Aorta (tissue), 5 donors: ENCODE measurements around the gene POLR2C. TPM values are rescaled to one million over a fixed set of nuclear protein-coding genes. Genes with fewer than 3 reads are reported as not detected.

Source experiments
- ATAC-seq: fragments of 200-7000 bp; cut with Tn5 transposase; one replicate; pipeline ENCODE4 v1.9.1; 2022; ENCODE audit warnings: moderate library complexity; ENCODE audit not compliant: low FRiP score
- DNase-seq, 2 donors: peaks; one replicate each; pipeline ENCODE4 v3.0.0-alpha.2; 2020
- H3K27ac ChIP-seq, 2 donors: one replicate each; pipeline ENCODE4 v1.5.1; 2013; ENCODE audit warnings: low read length in 2 of 2, mild to moderate bottlenecking in 2 of 2, moderate library complexity in 2 of 2, control low read depth in 1 of 2, inconsistent platforms in 1 of 2, low read depth in 1 of 2
- H3K27me3 ChIP-seq, 2 donors: one replicate each; pipeline ENCODE4 v1.6.1; 2013; ENCODE audit warnings: control low read depth in 1 of 2, low read length in 1 of 2, mild to moderate bottlenecking in 1 of 2, moderate library complexity in 1 of 2; ENCODE audit not compliant: insufficient read depth in 2 of 2, control insufficient read depth in 1 of 2
- H3K36me3 ChIP-seq, 2 donors: one replicate each; pipeline ENCODE4 v1.6.1; 2013; ENCODE audit warnings: control low read depth in 1 of 2, low read length in 1 of 2, mild to moderate bottlenecking in 1 of 2; ENCODE audit not compliant: insufficient read depth in 2 of 2, control insufficient read depth in 1 of 2
- H3K4me1 ChIP-seq, 2 donors: one replicate each; pipeline ENCODE4 v1.6.1; 2013; ENCODE audit warnings: low read length in 2 of 2, control low read depth in 1 of 2, mild to moderate bottlenecking in 1 of 2, moderate library complexity in 1 of 2; ENCODE audit not compliant: insufficient read depth in 2 of 2, control insufficient read depth in 1 of 2
- H3K4me3 ChIP-seq, 2 donors: one replicate each; pipeline ENCODE4 v1.5.1; 2013; ENCODE audit warnings: low read length in 2 of 2, control low read depth in 1 of 2, mild to moderate bottlenecking in 1 of 2
- H3K9me3 ChIP-seq: one replicate; pipeline ENCODE4 v1.6.1; 2013; ENCODE audit warnings: mild to moderate bottlenecking, low read length; ENCODE audit not compliant: control insufficient read depth
- WGBS, 2 donors: extraction: QIAGEN DNeasy Blood & Tissue Kit; methylation state at CpG; one replicate each; pipeline ENCODE4 v1.1.7; 2013; 5-methylcytosine and 5-hydroxymethylcytosine counted together
- intact Hi-C, 2 donors: fragments of 100-400 bp; cut with DNase I; formaldehyde crosslinking; loops; one replicate each; pipeline versions ENCODE4 v1.14.2 to v1.15.0; 2022
- polyA plus RNA-seq, 2 donors: library from polyadenylated mRNA; stranded (reverse); fragments of 200-250 nt; gene quantifications; one replicate each; pipeline ENCODE4 v1.2.3, GENCODE V29; 2013
- total RNA-seq, 2 donors: library from RNA; stranded (reverse); fragmentation: NEBNext Ultra II Directional; extraction: Animal tissue kit (Norgen Biotek cat#: 25700); gene quantifications; one replicate each; pipeline ENCODE4 v1.2.1, GENCODE V29; 2021
- donor health status: healthy with polysubstance abuse.
- donor health status: Bipolar disorder and iron deficiency.
- donor health status: DM: no; HTN: no; CAD: no.
- donor health status: DM: no; HTN: no; CAD: no.
- donor health status: DM: yes; HTN: yes; CAD: no.

Gene POLR2C
- total and polyA plus RNA-seq, 4 donors, result 43.8 to 55.3 (median 49.5) TPM

DNA sequence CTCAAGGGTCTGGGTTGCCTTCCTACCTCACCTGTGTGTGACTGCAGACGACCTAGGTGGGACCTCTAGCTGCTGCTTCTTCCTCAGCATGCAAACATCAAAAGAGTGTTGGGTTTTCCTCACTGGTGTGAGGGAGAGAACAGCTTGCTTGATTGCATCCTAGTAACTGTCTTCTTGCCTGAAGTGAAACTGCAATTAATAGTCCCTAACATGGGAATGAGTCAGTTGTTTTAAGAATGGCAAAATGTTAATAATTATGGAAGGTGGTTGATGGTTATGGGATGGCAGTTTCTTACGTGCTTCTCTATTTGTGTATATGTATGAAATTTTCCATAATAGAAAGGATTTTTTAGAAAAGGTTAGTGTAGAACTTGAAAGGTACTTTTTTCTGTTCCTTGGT is 5.9 kb downstream of the POLR2C start:
- H3K36me3 ChIP-seq, result peaks cover 0 to 19% of the 10 kb centered on the region in 2 donors
- no peak overlapping the region for H3K27ac ChIP-seq
- ATAC-seq, result no peak
- no peaks in the 10 kb centered on the region for H3K9me3 ChIP-seq
- H3K27me3 ChIP-seq, result no peaks in the 10 kb centered on the region
- DNase-seq, result no peak
- intact Hi-C loops, result no loop called here
- WGBS, 2 donors, result 80 to 82% methylated on average over 2 of the region's 2 CpGs
- H3K4me3 ChIP-seq, result no peak overlapping the region
- H3K4me1 ChIP-seq, result peaks cover 0 to 3% of the 10 kb centered on the region in 2 donors

DNA sequence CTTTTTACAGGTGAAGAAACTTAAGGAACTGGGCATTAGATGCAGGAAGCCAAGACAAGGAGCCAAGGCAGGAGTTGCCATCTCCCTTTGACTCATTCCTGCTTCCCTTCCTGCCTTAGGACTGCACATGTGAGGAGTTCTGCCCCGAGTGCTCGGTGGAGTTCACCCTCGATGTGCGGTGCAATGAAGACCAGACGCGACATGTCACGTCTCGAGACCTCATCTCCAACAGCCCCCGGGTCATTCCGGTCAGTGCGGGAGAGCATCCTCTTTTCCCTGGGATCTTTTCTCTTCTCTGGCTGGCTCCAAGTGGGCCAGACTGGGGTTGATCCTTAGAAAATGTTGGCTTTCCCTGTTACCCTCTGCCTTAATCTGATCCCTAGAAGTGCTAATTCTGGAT is 6.6 kb downstream of the POLR2C start:
- peak in 1 of 2 donors; percentile 20 for DNase-seq
- intact Hi-C loops, result no loop called here
- no peak overlapping the region for H3K27ac ChIP-seq
- no peaks in the 10 kb centered on the region for H3K27me3 ChIP-seq
- H3K4me3 ChIP-seq, result no peak overlapping the region
- H3K36me3 ChIP-seq, result peaks cover 0 to 20% of the 10 kb centered on the region in 2 donors
- H3K4me1 ChIP-seq, result peaks cover 0 to 3% of the 10 kb centered on the region in 2 donors
- ATAC-seq, result no peak
- 87 to 95% methylated on average over 11 of the region's 11 CpGs for WGBS, 2 donors
- H3K9me3 ChIP-seq, result no peaks in the 10 kb centered on the region

DNA sequence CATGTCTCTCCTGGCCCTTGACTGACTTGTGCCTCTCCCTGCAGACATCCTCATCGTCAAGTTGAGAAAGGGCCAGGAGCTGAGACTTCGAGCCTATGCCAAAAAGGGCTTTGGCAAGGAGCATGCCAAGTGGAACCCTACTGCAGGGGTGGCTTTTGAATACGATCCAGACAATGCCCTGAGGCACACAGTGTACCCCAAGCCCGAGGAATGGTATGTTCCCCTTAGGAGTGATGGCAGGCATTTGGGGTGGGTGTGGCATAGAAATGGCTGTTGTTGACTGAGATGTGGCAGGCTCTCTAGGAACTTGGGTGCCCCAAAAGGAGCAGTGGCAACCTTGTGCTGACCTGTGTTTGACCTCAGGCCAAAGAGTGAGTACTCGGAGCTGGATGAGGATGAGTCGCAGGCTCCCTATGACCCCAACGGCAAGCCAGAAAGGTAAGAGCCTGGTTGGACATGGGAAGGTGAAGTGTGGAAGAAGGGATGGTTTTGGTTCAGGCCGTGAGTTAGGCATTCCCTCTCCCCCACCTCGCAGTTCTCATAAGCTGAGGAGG is 7.5 kb downstream of the POLR2C start:
- intact Hi-C loops, result no loop called here
- peaks cover 0 to 22% of the 10 kb centered on the region in 2 donors for H3K36me3 ChIP-seq
- 53 to 60% methylated on average over 9 of the region's 9 CpGs for WGBS, 2 donors

DNA sequence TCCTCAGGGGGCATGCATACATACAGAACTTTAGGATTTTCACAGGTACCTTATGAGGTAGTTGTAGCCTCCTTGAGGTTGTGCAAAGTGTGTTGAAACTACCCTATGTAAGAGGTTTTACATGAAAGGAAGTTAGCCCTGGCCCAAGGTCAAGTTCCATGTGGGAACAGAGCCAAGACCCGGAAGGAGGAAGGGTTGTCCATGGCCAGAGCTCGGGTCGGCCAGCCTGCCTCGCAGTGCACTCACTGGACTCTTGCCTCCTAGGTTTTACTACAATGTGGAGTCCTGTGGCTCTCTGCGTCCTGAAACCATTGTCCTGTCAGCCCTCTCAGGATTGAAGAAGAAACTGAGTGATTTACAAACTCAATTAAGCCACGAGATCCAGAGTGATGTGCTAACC is 8.2 kb downstream of the POLR2C start:
- no peaks in the 10 kb centered on the region for H3K9me3 ChIP-seq
- DNase-seq (peak in 1 of 2 donors; percentile 74), ATAC-seq (no peak)
- WGBS, 2 donors, result 17 to 20% methylated on average over 6 of the region's 6 CpGs
- H3K4me1 ChIP-seq, result no peaks in the 10 kb centered on the region
- no peak overlapping the region for H3K27ac ChIP-seq
- H3K27me3 ChIP-seq, result no peaks in the 10 kb centered on the region
- H3K4me3 ChIP-seq, result no peak overlapping the region
- intact Hi-C loops, result no loop called here
- peaks cover 0 to 22% of the 10 kb centered on the region in 2 donors for H3K36me3 ChIP-seq

More for the DNA sequence above, 7.5 kb downstream of the POLR2C start:
- H3K27ac ChIP-seq, result peak overlapping the region in 1 of 2 donors; percentile 26
- H3K27me3 ChIP-seq, result no peaks in the 10 kb centered on the region
- no peaks in the 10 kb centered on the region for H3K9me3 ChIP-seq
- no peaks in the 10 kb centered on the region for H3K4me1 ChIP-seq
- peak in 1 of 2 donors; percentile 25 for DNase-seq
- no peak overlapping the region for H3K4me3 ChIP-seq
- no peak for ATAC-seq

DNA sequence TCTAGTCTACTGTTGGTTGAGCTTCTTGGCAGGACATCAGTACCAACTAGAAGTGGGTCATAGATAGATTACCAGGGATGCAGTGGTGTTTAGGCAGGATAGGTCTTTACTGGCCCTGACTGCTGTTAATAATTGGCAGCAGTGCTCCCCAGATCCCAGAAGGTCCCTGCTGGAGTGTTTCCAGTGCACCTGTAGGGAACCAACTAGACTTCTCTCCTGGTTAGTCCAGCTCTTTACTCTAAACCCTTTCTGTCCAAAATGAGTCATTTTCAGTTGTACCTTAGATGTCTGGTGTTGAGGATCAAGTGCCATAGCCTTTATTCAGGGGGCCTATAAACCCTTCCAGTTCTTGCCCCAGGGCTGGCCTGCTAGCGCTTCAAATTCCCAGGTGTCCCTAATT is 8.7 kb downstream of the POLR2C start:
- intact Hi-C loops, result no loop called here

DNA sequence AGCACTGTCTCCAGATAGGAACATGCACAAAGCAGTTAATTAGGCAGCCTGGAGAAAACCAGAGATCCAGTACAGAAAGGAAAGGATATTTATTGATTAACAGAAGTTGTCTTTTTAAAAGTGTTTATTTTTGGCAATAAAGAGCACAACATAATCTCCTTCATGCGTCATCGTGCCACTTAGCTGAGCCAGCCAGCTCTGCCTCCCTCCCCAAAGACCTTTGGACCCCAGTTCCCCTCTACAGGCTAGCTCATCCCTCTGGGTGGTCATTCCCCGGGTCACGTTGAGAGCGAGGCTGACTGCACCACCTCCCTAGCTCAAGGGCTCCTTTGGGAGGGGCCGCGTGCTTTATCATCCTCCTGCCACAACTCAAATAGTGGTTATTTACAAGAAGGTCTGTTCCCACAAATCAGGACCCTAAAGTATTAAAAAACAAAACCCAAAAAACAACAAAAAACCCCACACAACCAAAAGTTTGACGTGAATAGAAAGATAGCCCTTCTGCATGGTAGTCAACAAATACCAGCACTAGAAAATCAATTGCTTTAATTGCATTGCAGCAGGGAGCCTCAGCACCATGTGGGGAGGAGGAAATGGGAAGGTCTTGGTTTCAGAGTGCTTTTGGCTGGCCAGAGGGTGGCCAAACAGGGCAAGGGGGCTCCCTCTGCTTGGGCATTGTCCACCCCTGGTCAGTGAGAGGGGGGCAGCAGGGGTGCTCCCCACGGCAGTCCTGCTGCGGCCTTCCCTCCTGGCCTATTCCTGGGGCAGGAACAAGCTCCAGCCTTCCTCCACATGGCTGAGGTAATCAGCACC is 9.6 kb downstream of the POLR2C start:
- 58 to 63% methylated on average over 10 of the region's 10 CpGs for WGBS, 2 donors
- Histone ChIP-seq H3K27me3 (no peaks in the 10 kb centered on the region), H3K4me1 (no peaks in the 10 kb centered on the region), H3K27ac (no peak overlapping the region), H3K9me3 (no peaks in the 10 kb centered on the region), H3K36me3 (peaks cover 0 to 18% of the 10 kb centered on the region in 2 donors), H3K4me3 (no peak overlapping the region)
- intact Hi-C loops, result no loop called here
- no peak for DNase-seq
- ATAC-seq, result no peak

More for the DNA sequence above, 8.7 kb downstream of the POLR2C start:
- Histone ChIP-seq H3K9me3 (no peaks in the 10 kb centered on the region), H3K36me3 (peaks cover 0 to 22% of the 10 kb centered on the region in 2 donors), H3K27ac (no peak overlapping the region), H3K4me3 (no peak overlapping the region), H3K27me3 (no peaks in the 10 kb centered on the region), H3K4me1 (no peaks in the 10 kb centered on the region)
- DNase-seq (no peak), ATAC-seq (no peak)
- 98 to 100% methylated on average over 1 of the region's 1 CpG for WGBS, 2 donors

DNA sequence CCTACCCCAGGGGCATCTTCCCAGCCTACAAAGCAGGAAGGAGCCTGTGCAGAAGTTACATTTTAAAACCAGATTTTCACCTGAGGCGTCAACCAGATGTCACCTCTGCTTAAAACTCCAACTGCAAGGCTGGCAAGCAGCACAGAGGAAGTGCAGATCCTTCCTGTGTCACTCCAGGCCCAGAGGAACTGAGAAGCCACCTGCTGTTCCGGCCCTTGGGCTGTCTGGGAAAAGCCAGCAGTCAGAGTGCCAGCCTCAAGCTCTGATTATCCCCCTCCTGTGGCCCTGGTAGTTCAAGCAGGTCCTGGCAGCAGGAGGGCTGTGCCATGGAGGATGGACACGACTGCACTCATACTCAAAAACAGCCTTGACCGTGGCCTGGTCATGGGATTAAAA is 10.2 kb downstream of the POLR2C start:
- H3K9me3 ChIP-seq, result no peaks in the 10 kb centered on the region
- peaks cover 0 to 18% of the 10 kb centered on the region in 2 donors for H3K36me3 ChIP-seq
- no peaks in the 10 kb centered on the region for H3K27me3 ChIP-seq
- no peak overlapping the region for H3K4me3 ChIP-seq
- H3K27ac ChIP-seq, result no peak overlapping the region
- DNase-seq (no peak), ATAC-seq (no peak)
- intact Hi-C loops, result no loop called here
- no peaks in the 10 kb centered on the region for H3K4me1 ChIP-seq
- 36 to 42% methylated on average over 4 of the region's 4 CpGs for WGBS, 2 donors

DNA sequence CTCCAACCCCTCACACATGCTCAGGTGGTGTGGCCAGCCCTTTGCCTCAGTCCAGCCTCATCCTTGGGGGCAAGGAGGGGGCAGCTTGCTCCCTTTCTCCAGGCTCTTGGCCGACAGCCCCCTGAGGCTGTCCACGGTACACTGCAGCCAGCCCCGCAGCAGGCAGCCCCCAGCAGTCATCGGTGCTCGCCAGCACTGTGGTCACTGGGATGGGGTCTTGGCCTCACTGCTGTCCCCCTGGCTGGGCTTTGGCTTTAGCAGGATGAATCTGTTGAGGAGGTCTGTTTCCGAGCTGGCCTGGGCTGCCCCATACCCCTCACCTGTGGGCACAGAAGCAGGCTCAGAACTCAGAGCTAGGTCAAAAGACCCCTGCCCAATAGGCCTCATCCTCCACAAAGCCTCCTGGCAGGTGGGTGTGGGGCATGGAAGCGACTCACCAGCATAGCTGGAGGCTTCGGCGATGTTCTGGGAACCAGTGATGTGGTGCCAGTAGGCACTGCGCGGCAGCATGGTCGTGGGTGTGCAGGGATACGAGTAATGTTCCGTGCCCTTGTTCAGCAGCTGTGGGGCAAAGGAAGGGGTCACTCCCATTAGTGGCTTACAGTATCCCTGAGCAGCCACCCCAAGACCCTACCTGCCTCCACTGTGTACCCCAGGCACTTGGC is 10.8 kb downstream of the POLR2C start:
- Histone ChIP-seq H3K4me1 (no peaks in the 10 kb centered on the region), H3K36me3 (peaks cover 0 to 18% of the 10 kb centered on the region in 2 donors), H3K4me3 (no peak overlapping the region), H3K9me3 (no peaks in the 10 kb centered on the region), H3K27me3 (no peaks in the 10 kb centered on the region), H3K27ac (no peak overlapping the region)
- no peak for DNase-seq
- 74 to 79% methylated on average over 14 of the region's 14 CpGs for WGBS, 2 donors
- intact Hi-C loops, result no loop called here
- no peak for ATAC-seq
